Heart right ventricle (tissue), 16 donors: ENCODE measurements around the gene CRACR2A. TPM values are rescaled to one million over a fixed set of nuclear protein-coding genes. Genes with fewer than 3 reads are reported as not detected.

Source experiments
- ATAC-seq, 8 donors: fragments of 200-7000 bp; cut with Tn5 transposase; one replicate each; pipeline ENCODE4 v1.9.1; 2020; ENCODE audit warnings: mild to moderate bottlenecking in 8 of 8, moderate library complexity in 8 of 8, moderate number of reproducible peaks in 1 of 8
- DNase-seq, 2 donors: peaks; one replicate each; pipeline ENCODE4 v3.0.0-alpha.2; 2020
- H3K27ac ChIP-seq, 10 donors: fragments of 200-600 bp; sonication (generic) in 2 of 10; one replicate each; pipeline versions ENCODE4 v1.5.0 to v1.8.0; 2020 to 2022; ENCODE audit warnings: mild to moderate bottlenecking in 3 of 10
- H3K27me3 ChIP-seq, 7 donors: fragments of 200-600 bp; one replicate each; pipeline ENCODE4 v1.8.0; 2021 to 2022; ENCODE audit warnings: mild to moderate bottlenecking in 2 of 7
- H3K36me3 ChIP-seq, 9 donors: fragments of 200-600 bp; sonication (generic) in 1 of 9; one replicate each; pipeline versions ENCODE4 v1.5.0 to v1.8.0; 2020 to 2022; ENCODE audit warnings: mild to moderate bottlenecking in 2 of 9
- H3K4me1 ChIP-seq, 9 donors: fragments of 200-600 bp; sonication (generic) in 1 of 9; one replicate each; pipeline versions ENCODE4 v1.5.0 to v1.8.0; 2020 to 2022; ENCODE audit warnings: mild to moderate bottlenecking in 4 of 9
- H3K4me3 ChIP-seq, 10 donors: fragments of 200-600 bp; sonication (generic) in 2 of 10; one replicate each; pipeline versions ENCODE4 v1.5.0 to v1.8.0; 2020 to 2022; ENCODE audit warnings: mild to moderate bottlenecking in 7 of 10, moderate library complexity in 2 of 10
- H3K9me3 ChIP-seq, 11 donors: fragments of 200-600 bp in 10 of 11; sonication (generic) in 2 of 11; one replicate each; pipeline versions ENCODE4 v1.5.0 to v1.8.0; 2013 to 2022; ENCODE audit warnings: mild to moderate bottlenecking in 2 of 11, control low read depth in 1 of 11, moderate library complexity in 1 of 11
- CTCF ChIP-seq, 9 donors: fragments of 200-600 bp; sonication (generic) in 2 of 9; IDR thresholded peaks; one replicate each; pipeline versions ENCODE4 v1.5.0 to v1.8.0; 2021 to 2022; ENCODE audit warnings: antibody characterized with exemption in 9 of 9, mild to moderate bottlenecking in 5 of 9, moderate library complexity in 1 of 9
- WGBS, 2 donors: extraction: QIAGEN DNeasy Blood & Tissue Kit; methylation state at CpG; one replicate each; pipeline ENCODE4 v1.1.7; 2013; ENCODE audit warnings: inconsistent platforms in 1 of 2; 5-methylcytosine and 5-hydroxymethylcytosine counted together
- intact Hi-C, 10 donors: fragments of 100-400 bp; cut with DNase I; formaldehyde crosslinking; loops; one replicate each; pipeline versions ENCODE4 v1.11.1 to v1.14.2; 2022
- polyA plus RNA-seq, 2 donors: library from polyadenylated mRNA; stranded (reverse); fragments of 200-250 nt; gene quantifications; one replicate each; pipeline ENCODE4 v1.2.3, GENCODE V29; 2013
- total RNA-seq, 10 donors: library from RNA; stranded (reverse); fragmentation: NEBNext Ultra II Directional in 3 of 10; extraction: Animal tissue kit (Norgen Biotek cat#: 25700) in 3 of 10; gene quantifications; one replicate each; pipeline versions ENCODE4 v1.2.1 to v1.2.4, GENCODE V29; 2021 to 2023
- donor health status: Arrhythmogenic right ventricular cardiomyopathy.
- donor health status: ischemic (EF 13 %, LVEDD 7.1; RV severe dilation, severe dysfunction).
- donor health status: healthy with polysubstance abuse.
- donor health status: DM: no; HTN: yes; CAD: no.
- donor health status: DM: no; HTN: no; CAD: no.
- donor health status: ischemic (EF 25% LVEDD 6.9; RV normal size, moderate dysfunction).
- donor health status: ischemic (EF 25% LVEDD 5.7; RV mildly dilated, moderate dysfunction).
- donor health status: healthy.
- donor health status: DM: yes; HTN: yes; CAD: no.
- donor health status: Ischemic cardiomyopathy.
- donor health status: ischemic (EF 35%, LVEDD 5.7; RV mildly dilated, moderate dysfunction).
- donor health status: nonischemic (EF 11% LVEDD 7.7; RV severe dilation, severe dysfunction).
- donor health status: DM: yes; HTN: yes; CAD: no.
- donor health status: PGD.
- donor health status: ischemic (EF 29% LVEDD 5.4; RV normal size, mild dysfunction).
- donor health status: nonischemic (EF 23%, LVEDD 6.1; RV moderate dilation, normal function).

Gene CRACR2A
- total and polyA plus RNA-seq, 12 donors = 0.64 to 10.4 (median 4.6) TPM

- Histone ChIP-seq H3K4me3 (no peak overlapping the region), H3K36me3 (peaks cover 0 to 6% (median 0%) of the 10 kb centered on the region in 9 donors), H3K27ac (no peak overlapping the region), H3K27me3 (no peaks in the 10 kb centered on the region), H3K9me3 (no peaks in the 10 kb centered on the region), H3K4me1 (peaks cover 0 to 38% (median 0%) of the 10 kb centered on the region in 9 donors)
- ATAC-seq (no peak), DNase-seq (no peak)
- intact Hi-C loops = no loop called here
- TF ChIP-seq CTCF (IDR thresholded peaks at IDR 0.05) = no peak
- 83 to 92% methylated on average over 8 of the region's 8 CpGs for WGBS, 2 donors
Observed at GRCh38 chr12:3727354-3727753, 25.6 kb downstream of the CRACR2A start.

GRCh38 chr12:3726456-3726855 lies 26.5 kb downstream of the CRACR2A start:
- no peak for DNase-seq
- no peaks in the 10 kb centered on the region for H3K36me3 ChIP-seq
- H3K9me3 ChIP-seq = no peaks in the 10 kb centered on the region
- peaks cover 0 to 38% (median 0%) of the 10 kb centered on the region in 9 donors for H3K4me1 ChIP-seq
- no peak for TF ChIP-seq CTCF (IDR thresholded peaks at IDR 0.05)
- no peak overlapping the region for H3K27ac ChIP-seq
- no peaks in the 10 kb centered on the region for H3K27me3 ChIP-seq
- ATAC-seq = no peak
- WGBS, 2 donors = 69 to 73% methylated on average over 6 of the region's 6 CpGs
- no peak overlapping the region for H3K4me3 ChIP-seq
- intact Hi-C loops = no loop called here

- peaks cover 0 to 38% (median 0%) of the 10 kb centered on the region in 9 donors for H3K4me1 ChIP-seq
- 72 to 76% methylated on average over 6 of the region's 6 CpGs for WGBS, 2 donors
- H3K9me3 ChIP-seq = no peaks in the 10 kb centered on the region
- no peaks in the 10 kb centered on the region for H3K36me3 ChIP-seq
- peak overlapping the region in 1 of 10 donors; percentile 4 for H3K27ac ChIP-seq
- ATAC-seq = peak in 7 of 8 donors; percentile 33 to 54 (median 40)
- TF ChIP-seq CTCF (IDR thresholded peaks at IDR 0.05) = no peak
- intact Hi-C loops = no loop called here
- H3K27me3 ChIP-seq = no peaks in the 10 kb centered on the region
- H3K4me3 ChIP-seq = no peak overlapping the region
- no peak for DNase-seq
Observed at GRCh38 chr12:3725388-3726115, 27.4 kb downstream of the CRACR2A start.

- H3K27me3 ChIP-seq = no peaks in the 10 kb centered on the region
- peaks cover 0 to 28% (median 0%) of the 10 kb centered on the region in 9 donors for H3K4me1 ChIP-seq
- DNase-seq (no peak), ATAC-seq (no peak)
- no peak for TF ChIP-seq CTCF (IDR thresholded peaks at IDR 0.05)
- WGBS, 2 donors = 90 to 92% methylated on average over 14 of the region's 14 CpGs
- H3K36me3 ChIP-seq = no peaks in the 10 kb centered on the region
- intact Hi-C loops = no loop called here
- H3K9me3 ChIP-seq = no peaks in the 10 kb centered on the region
- H3K27ac ChIP-seq = no peak overlapping the region
- H3K4me3 ChIP-seq = no peak overlapping the region
Observed at GRCh38 chr12:3723916-3724805, 28.7 kb downstream of the CRACR2A start.
